Neural progenitor cell (in vitro differentiated cells): ENCODE data around the gene DDX28. TPM values are rescaled to one million over a fixed set of nuclear protein-coding genes. Genes with fewer than 3 reads are reported as not detected.

ENCODE experiments used
- DNase-seq: peaks from one replicate; pipeline ENCODE4 v3.0.0-alpha.2; 2016; ENCODE audit warnings: low spot score
- H2AFZ ChIP-seq: fragments of 200-600 bp; sonication (generic); replicated peaks from 2 replicates; pipeline ENCODE4 v1.6.1; 2016; ENCODE audit warnings: antibody characterized with exemption
- H3F3A ChIP-seq: fragments of 200-600 bp; sonication (generic); 2 replicates; pipeline ENCODE4 v1.6.1; 2016; ENCODE audit warnings: antibody characterized with exemption, low read depth
- H3K27ac ChIP-seq: fragments of 200-600 bp; sonication (generic); 2 replicates; pipeline ENCODE4 v1.5.1; 2016; ENCODE audit warnings: mild to moderate bottlenecking
- H3K27me3 ChIP-seq: fragments of 200-600 bp; sonication (generic); 2 replicates; pipeline ENCODE4 v1.6.1; 2016; ENCODE audit warnings: mild to moderate bottlenecking, moderate library complexity
- H3K36me3 ChIP-seq: fragments of 200-600 bp; sonication (generic); 2 replicates; pipeline ENCODE4 v1.5.1; 2016
- H3K4me1 ChIP-seq: fragments of 200-600 bp; sonication (generic); 2 replicates; pipeline ENCODE4 v1.6.1; 2016; ENCODE audit warnings: mixed run types
- H3K4me2 ChIP-seq: fragments of 200-600 bp; sonication (generic); 2 replicates; pipeline ENCODE4 v1.6.1; 2016
- H3K4me3 ChIP-seq: fragments of 200-600 bp; sonication (generic); 2 replicates; pipeline ENCODE4 v1.5.1; 2016
- H3K79me2 ChIP-seq: fragments of 200-600 bp; sonication (generic); 2 replicates; pipeline ENCODE4 v1.6.1; 2016; ENCODE audit warnings: low read depth
- H3K9ac ChIP-seq: fragments of 200-600 bp; sonication (generic); 2 replicates; pipeline ENCODE4 v1.6.1; 2016
- H3K9me3 ChIP-seq: fragments of 200-600 bp; sonication (generic); 2 replicates; pipeline ENCODE4 v1.5.1; 2016; ENCODE audit warnings: low read depth
- H4K20me1 ChIP-seq: fragments of 200-600 bp; sonication (generic); 2 replicates; pipeline ENCODE4 v1.6.1; 2016; ENCODE audit warnings: low read depth
- H3K27ac Mint-ChIP-seq: 3 replicates; pipeline ENCODE4 v1.8.0; 2021; ENCODE audit warnings: mixed read lengths
- H3K27me3 Mint-ChIP-seq: 2 replicates; pipeline ENCODE4 v1.8.0; 2022; ENCODE audit warnings: low read depth, mild to moderate bottlenecking, inconsistent platforms, moderate library complexity, mixed read lengths; ENCODE audit not compliant: insufficient read depth
- H3K36me3 Mint-ChIP-seq: 3 replicates; pipeline ENCODE4 v1.8.0; 2021; ENCODE audit warnings: mixed read lengths
- H3K4me1 Mint-ChIP-seq: 3 replicates; pipeline ENCODE4 v1.8.0; 2021; ENCODE audit warnings: mixed read lengths
- H3K4me3 Mint-ChIP-seq: 3 replicates; pipeline ENCODE4 v1.8.0; 2021; ENCODE audit warnings: mild to moderate bottlenecking, moderate library complexity, mixed read lengths
- H3K9me3 Mint-ChIP-seq: 3 replicates; pipeline ENCODE4 v1.8.0; 2020; ENCODE audit warnings: mixed read lengths
- CTCF ChIP-seq: fragments of 200-600 bp; sonication (generic); IDR thresholded peaks from 2 replicates; pipeline ENCODE4 v1.5.1; 2017; ENCODE audit warnings: antibody characterized with exemption, mild to moderate bottlenecking
- EZH2 ChIP-seq: fragments of 200-600 bp; sonication (generic); IDR thresholded peaks from 2 replicates; pipeline ENCODE4 v1.6.1; 2017; ENCODE audit warnings: antibody characterized with exemption, mild to moderate bottlenecking, moderate library complexity
- EZH2phosphoT487 ChIP-seq: fragments of 200-600 bp; sonication (generic); IDR thresholded peaks from 2 replicates; pipeline ENCODE4 v1.6.1; 2017; ENCODE audit warnings: antibody characterized with exemption
- total RNA-seq: library from RNA; depleted of rRNA; stranded (reverse); fragments of >200 nt; gene quantifications from 2 replicates; pipeline ENCODE4 v1.2.3, GENCODE V29; 2015; ENCODE audit warnings: low replicate concordance

Gene DDX28
- total RNA-seq = 7.3 and 17.0 TPM in 2 replicates

- peak within 1 kb of the TSS; percentile 96 for H3K4me2 ChIP-seq
- H3K4me1 ChIP-seq = peaks cover 18% of the 10 kb centered on the region
- H3K27me3 ChIP-seq = no peaks in the 10 kb centered on the region
- peak within 1 kb of the TSS; percentile 81 for H3K4me3 ChIP-seq
- H3K36me3 ChIP-seq = peaks cover 4% of the 10 kb centered on the region
- H3K4me1 Mint-ChIP-seq = peaks cover 22% of the 10 kb centered on the region
- H3K9ac ChIP-seq = peak within 1 kb of the TSS; percentile 95
- no peaks in the 10 kb centered on the region for H3K9me3 Mint-ChIP-seq
- H3K79me2 ChIP-seq = peaks cover 52% of the 10 kb centered on the region
- H4K20me1 ChIP-seq = peaks cover 7% of the 10 kb centered on the region
- peaks cover 6% of the 10 kb centered on the region for H3F3A ChIP-seq
- peak within 1 kb of the TSS; percentile 100 for H3K27ac Mint-ChIP-seq
- peak within 1 kb of the TSS; percentile 77 for H3K27ac ChIP-seq
- peaks cover 3% of the 10 kb centered on the region for H3K27me3 Mint-ChIP-seq
- H3K9me3 ChIP-seq = no peaks in the 10 kb centered on the region
- peak within 1 kb of the TSS; percentile 96 for H2AFZ ChIP-seq
- no peak for TF ChIP-seq CTCF
- TF ChIP-seq EZH2phosphoT487 = no peak
- no peak for TF ChIP-seq EZH2
- H3K36me3 Mint-ChIP-seq = peaks cover 3% of the 10 kb centered on the region
- H3K4me3 Mint-ChIP-seq = peak within 1 kb of the TSS; percentile 100
- DNase-seq = peak; percentile 96
Measured at GRCh38 chr16:68022728-68023537, at the start of gene DDX28, which contains the start of gene DUS2. Gene DDX28 (minus strand): TSS chr16:68023232. CDS start chr16:68023202, 30 bp downstream. Gene DUS2 (plus strand): TSS chr16:68023284. CDS start chr16:68038024, 14,740 bp downstream.

GRCh38 chr16:68072038-68072695 lies 49.1 kb upstream of the DDX28 start:
- Mint-ChIP-seq H3K4me1 (peaks cover 2% of the 10 kb centered on the region), H3K36me3 (peaks cover 24% of the 10 kb centered on the region), H3K27me3 (peaks cover 7% of the 10 kb centered on the region), H3K27ac (no peak overlapping the region), H3K4me3 (no peak overlapping the region), H3K9me3 (no peaks in the 10 kb centered on the region)
- Histone ChIP-seq H3K4me1 (no peaks in the 10 kb centered on the region), H3K4me3 (no peak overlapping the region), H2AFZ (no peak overlapping the region), H4K20me1 (no peaks in the 10 kb centered on the region), H3K4me2 (no peak overlapping the region), H3K27ac (no peak overlapping the region), H3F3A (no peaks in the 10 kb centered on the region), H3K36me3 (no peaks in the 10 kb centered on the region), H3K9me3 (no peaks in the 10 kb centered on the region), H3K27me3 (no peaks in the 10 kb centered on the region), H3K79me2 (no peaks in the 10 kb centered on the region), H3K9ac (no peak overlapping the region)
- TF ChIP-seq CTCF (no peak), EZH2 (no peak), EZH2phosphoT487 (no peak)
- DNase-seq = no peak

- no peaks in the 10 kb centered on the region for H4K20me1 ChIP-seq
- Mint-ChIP-seq H3K4me1 (peaks cover 2% of the 10 kb centered on the region), H3K36me3 (peaks cover 22% of the 10 kb centered on the region), H3K4me3 (no peak overlapping the region), H3K27ac (no peak overlapping the region), H3K9me3 (no peaks in the 10 kb centered on the region), H3K27me3 (peaks cover 7% of the 10 kb centered on the region)
- no peaks in the 10 kb centered on the region for H3K4me1 ChIP-seq
- H3K4me3 ChIP-seq = no peak overlapping the region
- no peak overlapping the region for H2AFZ ChIP-seq
- no peak overlapping the region for H3K4me2 ChIP-seq
- H3K36me3 ChIP-seq = no peaks in the 10 kb centered on the region
- no peak for DNase-seq
- no peaks in the 10 kb centered on the region for H3F3A ChIP-seq
- no peaks in the 10 kb centered on the region for H3K27me3 ChIP-seq
- TF ChIP-seq CTCF (no peak), EZH2phosphoT487 (no peak), EZH2 (no peak)
- H3K9me3 ChIP-seq = no peaks in the 10 kb centered on the region
- no peak overlapping the region for H3K9ac ChIP-seq
- H3K27ac ChIP-seq = no peak overlapping the region
- no peaks in the 10 kb centered on the region for H3K79me2 ChIP-seq
Measured at GRCh38 chr16:68071518-68071901, 48.5 kb upstream of the DDX28 start.
